Activated CD4-positive, alpha-beta T cell treated with anti-CD3 and anti-CD28 coated beads, Interleukin-2, amount 10 ng/mL, durations not matched to agents 24 days and 14 days (primary cell): Measurements from ENCODE around the gene UGT2B10. TPM values are rescaled to one million over a fixed set of nuclear protein-coding genes. Genes with fewer than 3 reads are reported as not detected.
"Not testable (repeated sequence)": the region's sequence is repeated elsewhere in the genome, so short reads cannot be mapped to it uniquely, and the experiment has no call there.

Experiments used
- DNase-seq: peaks from one replicate; pipeline ENCODE4 v3.0.0; 2022
- H3K27ac Mint-ChIP-seq: one replicate; pipeline ENCODE4 v1.8.0; 2022; ENCODE audit warnings: mild to moderate bottlenecking, mixed read lengths
- H3K27me3 Mint-ChIP-seq: one replicate; pipeline ENCODE4 v1.8.0; 2022; ENCODE audit warnings: mixed read lengths
- H3K36me3 Mint-ChIP-seq: one replicate; pipeline ENCODE4 v1.8.0; 2022; ENCODE audit warnings: low read depth, mild to moderate bottlenecking, mixed read lengths
- H3K4me1 Mint-ChIP-seq: one replicate; pipeline ENCODE4 v1.8.0; 2021; ENCODE audit warnings: mixed read lengths
- H3K4me3 Mint-ChIP-seq: one replicate; pipeline ENCODE4 v1.8.0; 2022; ENCODE audit warnings: mild to moderate bottlenecking, moderate library complexity, mixed read lengths
- H3K9me3 Mint-ChIP-seq: one replicate; pipeline ENCODE4 v1.8.0; 2021; ENCODE audit warnings: mixed read lengths
- intact Hi-C: fragments of 100-400 bp; cut with micrococcal nuclease; formaldehyde crosslinking; loops from one replicate; pipeline ENCODE4 v1.15.1; 2023
- total RNA-seq: library from RNA; stranded (reverse); gene quantifications from 2 replicates; pipeline ENCODE4 v1.2.3, GENCODE V29; 2022

Gene UGT2B10
- total RNA-seq, result not detected in 2 replicates

GRCh38 chr4:68815617-68816409 is at the start of gene UGT2B10:
Gene UGT2B10, plus strand, starts transcription at chr4:68815994. Its CDS starts 26 bp downstream, at chr4:68816020.
- DNase-seq, intact Hi-C loops, H3K9me3 Mint-ChIP-seq, H3K27ac Mint-ChIP-seq, H3K4me1 Mint-ChIP-seq, H3K27me3 Mint-ChIP-seq, H3K36me3 Mint-ChIP-seq, H3K4me3 Mint-ChIP-seq: not testable (repeated sequence)

GRCh38 chr4:68771836-68772235 is 44.0 kb upstream of the UGT2B10 start:
- H3K4me3 Mint-ChIP-seq, H3K36me3 Mint-ChIP-seq, H3K27me3 Mint-ChIP-seq, H3K27ac Mint-ChIP-seq, intact Hi-C loops, DNase-seq, H3K4me1 Mint-ChIP-seq, H3K9me3 Mint-ChIP-seq: not testable (repeated sequence)

- no peaks in the 10 kb centered on the region for H3K36me3 Mint-ChIP-seq
- intact Hi-C loops, result no loop called here
- H3K27ac Mint-ChIP-seq, result no peak overlapping the region
- no peaks in the 10 kb centered on the region for H3K9me3 Mint-ChIP-seq
- no peaks in the 10 kb centered on the region for H3K4me1 Mint-ChIP-seq
- no peak for DNase-seq
- no peaks in the 10 kb centered on the region for H3K27me3 Mint-ChIP-seq
- no peak overlapping the region for H3K4me3 Mint-ChIP-seq
Observed at GRCh38 chr4:68773699-68774098, 42.1 kb upstream of the UGT2B10 start.

- Mint-ChIP-seq H3K9me3 (peaks cover 4% of the 10 kb centered on the region), H3K4me3 (no peak overlapping the region), H3K27me3 (no peaks in the 10 kb centered on the region), H3K4me1 (no peaks in the 10 kb centered on the region), H3K36me3 (no peaks in the 10 kb centered on the region), H3K27ac (no peak overlapping the region)
- no peak for DNase-seq
- intact Hi-C loops, result no loop called here
Observed at GRCh38 chr4:68780232-68780631, 35.6 kb upstream of the UGT2B10 start.

GRCh38 chr4:68797048-68797447 is 18.7 kb upstream of the UGT2B10 start:
- no peak overlapping the region for H3K4me3 Mint-ChIP-seq
- no peaks in the 10 kb centered on the region for H3K4me1 Mint-ChIP-seq
- intact Hi-C loops, result no loop called here

GRCh38 chr4:68797618-68798017 is 18.2 kb upstream of the UGT2B10 start:
- no peaks in the 10 kb centered on the region for H3K9me3 Mint-ChIP-seq
- H3K4me1 Mint-ChIP-seq, result no peaks in the 10 kb centered on the region
- no peaks in the 10 kb centered on the region for H3K27me3 Mint-ChIP-seq
- intact Hi-C loops, result no loop called here
- H3K36me3 Mint-ChIP-seq, result no peaks in the 10 kb centered on the region
- H3K27ac Mint-ChIP-seq, result no peak overlapping the region
- H3K4me3 Mint-ChIP-seq, result no peak overlapping the region
- DNase-seq, result no peak

More at GRCh38 chr4:68797048-68797447, 18.7 kb upstream of the UGT2B10 start:
- DNase-seq, result no peak
- Mint-ChIP-seq H3K9me3 (no peaks in the 10 kb centered on the region), H3K27me3 (no peaks in the 10 kb centered on the region), H3K36me3 (no peaks in the 10 kb centered on the region), H3K27ac (no peak overlapping the region)

- Mint-ChIP-seq H3K4me3 (no peak overlapping the region), H3K9me3 (peaks cover 5% of the 10 kb centered on the region), H3K4me1 (no peaks in the 10 kb centered on the region), H3K27ac (no peak overlapping the region), H3K36me3 (no peaks in the 10 kb centered on the region), H3K27me3 (no peaks in the 10 kb centered on the region)
- DNase-seq, result no peak
- intact Hi-C loops, result no loop called here
Observed at GRCh38 chr4:68803013-68803412, 12.8 kb upstream of the UGT2B10 start.

GRCh38 chr4:68808060-68808459 is 7.7 kb upstream of the UGT2B10 start:
- Mint-ChIP-seq H3K4me1 (no peaks in the 10 kb centered on the region), H3K36me3 (no peaks in the 10 kb centered on the region), H3K4me3 (no peak overlapping the region), H3K27me3 (no peaks in the 10 kb centered on the region), H3K9me3 (peaks cover 5% of the 10 kb centered on the region), H3K27ac (no peak overlapping the region)
- no peak for DNase-seq
- intact Hi-C loops, result no loop called here

- Mint-ChIP-seq H3K9me3 (peaks cover 5% of the 10 kb centered on the region), H3K4me1 (no peaks in the 10 kb centered on the region), H3K36me3 (no peaks in the 10 kb centered on the region), H3K27ac (no peak overlapping the region), H3K4me3 (no peak overlapping the region), H3K27me3 (no peaks in the 10 kb centered on the region)
- DNase-seq, result no peak
- intact Hi-C loops, result no loop called here
Observed at GRCh38 chr4:68810919-68811318, 4.9 kb upstream of the UGT2B10 start.

GRCh38 chr4:68816410-68817265 is 844 bp downstream of the UGT2B10 start:
- H3K4me1 Mint-ChIP-seq, H3K4me3 Mint-ChIP-seq, H3K36me3 Mint-ChIP-seq, H3K27me3 Mint-ChIP-seq, H3K9me3 Mint-ChIP-seq, DNase-seq, H3K27ac Mint-ChIP-seq, intact Hi-C loops: not testable (repeated sequence)

- Mint-ChIP-seq H3K36me3 (no peaks in the 10 kb centered on the region), H3K9me3 (no peaks in the 10 kb centered on the region), H3K27me3 (no peaks in the 10 kb centered on the region), H3K4me3 (no peak overlapping the region), H3K4me1 (no peaks in the 10 kb centered on the region), H3K27ac (no peak overlapping the region)
- DNase-seq, result no peak
- intact Hi-C loops, result no loop called here
Observed at GRCh38 chr4:68817386-68817785, 1.6 kb downstream of the UGT2B10 start.

- intact Hi-C loops, H3K4me3 Mint-ChIP-seq: not testable (repeated sequence)
Observed at GRCh38 chr4:68818030-68818462, 2.3 kb downstream of the UGT2B10 start.

GRCh38 chr4:68831642-68832041 is 15.8 kb downstream of the UGT2B10 start:
- H3K27ac Mint-ChIP-seq, result no peak overlapping the region
- intact Hi-C loops, result no loop called here
- H3K36me3 Mint-ChIP-seq, result no peaks in the 10 kb centered on the region
- no peaks in the 10 kb centered on the region for H3K4me1 Mint-ChIP-seq
- H3K9me3 Mint-ChIP-seq, result no peaks in the 10 kb centered on the region
- no peaks in the 10 kb centered on the region for H3K27me3 Mint-ChIP-seq
- no peak overlapping the region for H3K4me3 Mint-ChIP-seq
- no peak for DNase-seq

More at GRCh38 chr4:68818030-68818462, 2.3 kb downstream of the UGT2B10 start:
- H3K27ac Mint-ChIP-seq, H3K36me3 Mint-ChIP-seq, H3K9me3 Mint-ChIP-seq, DNase-seq, H3K27me3 Mint-ChIP-seq, H3K4me1 Mint-ChIP-seq: not testable (repeated sequence)

- Mint-ChIP-seq H3K36me3 (no peaks in the 10 kb centered on the region), H3K27ac (no peak overlapping the region), H3K9me3 (peaks cover 3% of the 10 kb centered on the region), H3K27me3 (no peaks in the 10 kb centered on the region), H3K4me3 (no peak overlapping the region), H3K4me1 (no peaks in the 10 kb centered on the region)
- DNase-seq, result no peak
- intact Hi-C loops, result no loop called here
Observed at GRCh38 chr4:68850293-68850692, 34.5 kb downstream of the UGT2B10 start.
